Prostate gland (tissue), 2 donors: ENCODE results near the gene UVRAG. TPM values are rescaled to one million over a fixed set of nuclear protein-coding genes. Genes with fewer than 3 reads are reported as not detected.
"Not testable (repeated sequence)": the region's sequence is repeated elsewhere in the genome, so short reads cannot be mapped to it uniquely, and the experiment has no call there.

Source experiments
- DNase-seq: peaks from one replicate; pipeline ENCODE4 v3.0.0-alpha.2; 2019; ENCODE audit warnings: low spot score
- H3K27ac ChIP-seq, 2 donors: fragments of 200-600 bp; sonication (generic); 2 replicates each; pipeline ENCODE4 v1.5.1; 2017 to 2019
- H3K27me3 ChIP-seq: fragments of 200-600 bp; sonication (generic); replicated peaks from 2 replicates; pipeline ENCODE4 v1.5.1; 2019; ENCODE audit not compliant: insufficient read depth
- H3K36me3 ChIP-seq, 2 donors: fragments of 200-600 bp; sonication (generic); 1 replicate in 1 of 2; 2 replicates in 1 of 2; pipeline versions ENCODE4 v1.5.1 to v1.8.1; 2017 to 2019
- H3K4me1 ChIP-seq: fragments of 200-600 bp; sonication (generic); replicated peaks from 2 replicates; pipeline ENCODE4 v1.5.1; 2019
- H3K4me3 ChIP-seq, 2 donors: fragments of 200-600 bp; sonication (generic); 2 replicates each; pipeline ENCODE4 v1.5.1; 2017 to 2019
- H3K9me3 ChIP-seq: fragments of 200-600 bp; sonication (generic); 2 replicates; pipeline ENCODE4 v1.5.1; 2017
- POLR2A ChIP-seq: fragments of 450-650 bp; IDR thresholded peaks from one replicate; pipeline ENCODE4 v1.6.1; 2016; ENCODE audit warnings: antibody characterized with exemption, mild to moderate bottlenecking
- POLR2AphosphoS5 ChIP-seq: sonication (generic); formaldehyde crosslinking; IDR thresholded peaks from one replicate; pipeline ENCODE4 v1.6.1; 2017; ENCODE audit warnings: antibody characterized with exemption
- WGBS: methylation state at CpG from one replicate; pipeline ENCODE4 v1.1.5; 2018; 5-methylcytosine and 5-hydroxymethylcytosine counted together
- intact Hi-C: fragments of 100-400 bp; cut with DNase I; formaldehyde crosslinking; loops from one replicate; pipeline ENCODE4 v1.14.2; 2022
- total RNA-seq, 2 donors: library from RNA; depleted of rRNA; stranded (reverse); fragments of >200 nt; gene quantifications; one replicate each; pipeline ENCODE4 v1.1.0, GENCODE V29; 2016
- TF ChIP-seq, protein P1 (sequence below), 4 experiments: fragments of 200-600 bp in 2 of 4; fragments of 450-650 bp in 2 of 4; sonication (generic) in 2 of 4; IDR thresholded peaks; 1 replicate in 3 of 4; 2 replicates in 1 of 4; pipeline ENCODE4 v1.5.1; 2016 to 2019; ENCODE audit warnings: antibody characterized with exemption in 4 of 4, mild to moderate bottlenecking in 2 of 4, moderate library complexity in 2 of 4

The UVRAG gene
- total RNA-seq, 2 donors from 2014 or later: 13.9 to 25.2 TPM

GRCh38 chr11:75852406-75853017, 37.5 kb downstream of the UVRAG start:
- H3K4me3 ChIP-seq: no peak overlapping the region
- DNase-seq: no peak
- no peaks in the 10 kb centered on the region for H3K27me3 ChIP-seq
- peaks cover 4% of the 10 kb centered on the region for H3K4me1 ChIP-seq
- intact Hi-C loops: no loop called here
- WGBS: 56% methylated on average over 5 of the region's 5 CpGs
- no peak overlapping the region for H3K27ac ChIP-seq
- no peak for TF ChIP-seq POLR2AphosphoS5
- TF ChIP-seq POLR2A: no peak
- TF ChIP-seq, protein P1, sequence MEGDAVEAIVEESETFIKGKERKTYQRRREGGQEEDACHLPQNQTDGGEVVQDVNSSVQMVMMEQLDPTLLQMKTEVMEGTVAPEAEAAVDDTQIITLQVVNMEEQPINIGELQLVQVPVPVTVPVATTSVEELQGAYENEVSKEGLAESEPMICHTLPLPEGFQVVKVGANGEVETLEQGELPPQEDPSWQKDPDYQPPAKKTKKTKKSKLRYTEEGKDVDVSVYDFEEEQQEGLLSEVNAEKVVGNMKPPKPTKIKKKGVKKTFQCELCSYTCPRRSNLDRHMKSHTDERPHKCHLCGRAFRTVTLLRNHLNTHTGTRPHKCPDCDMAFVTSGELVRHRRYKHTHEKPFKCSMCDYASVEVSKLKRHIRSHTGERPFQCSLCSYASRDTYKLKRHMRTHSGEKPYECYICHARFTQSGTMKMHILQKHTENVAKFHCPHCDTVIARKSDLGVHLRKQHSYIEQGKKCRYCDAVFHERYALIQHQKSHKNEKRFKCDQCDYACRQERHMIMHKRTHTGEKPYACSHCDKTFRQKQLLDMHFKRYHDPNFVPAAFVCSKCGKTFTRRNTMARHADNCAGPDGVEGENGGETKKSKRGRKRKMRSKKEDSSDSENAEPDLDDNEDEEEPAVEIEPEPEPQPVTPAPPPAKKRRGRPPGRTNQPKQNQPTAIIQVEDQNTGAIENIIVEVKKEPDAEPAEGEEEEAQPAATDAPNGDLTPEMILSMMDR (IDR thresholded peaks at IDR 0.05): no peak
- H3K36me3 ChIP-seq: no peaks in the 10 kb centered on the region
- H3K9me3 ChIP-seq: no peaks in the 10 kb centered on the region

- intact Hi-C loops, H3K4me1 ChIP-seq, H3K4me3 ChIP-seq, H3K36me3 ChIP-seq, H3K27ac ChIP-seq, H3K9me3 ChIP-seq, DNase-seq, H3K27me3 ChIP-seq: not testable (repeated sequence)
- WGBS: 96% methylated on average over 4 of the region's 4 CpGs
Observed at GRCh38 chr11:75853563-75853962, 38.6 kb downstream of the UVRAG start.

DNA sequence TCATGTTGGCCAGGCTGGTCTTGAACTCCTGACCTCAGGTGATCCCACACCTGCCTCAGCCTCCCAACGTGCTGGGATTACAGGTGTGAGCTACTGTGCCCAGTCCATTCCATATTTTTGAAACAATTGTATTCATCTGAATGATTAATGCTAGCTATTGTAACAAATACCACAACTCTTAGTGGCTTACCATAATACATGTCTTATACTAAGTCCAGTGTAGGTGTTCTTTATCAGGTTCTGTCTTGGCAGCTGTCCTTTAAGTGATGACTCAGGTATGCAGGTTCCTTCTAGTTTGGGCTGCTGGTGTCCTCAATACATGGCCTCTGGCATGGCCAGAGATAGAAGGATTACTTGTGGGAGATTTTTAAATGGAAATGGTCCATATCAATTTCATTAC, 39.0 kb downstream of the UVRAG start:
- no peaks in the 10 kb centered on the region for H3K27me3 ChIP-seq
- intact Hi-C loops: no loop called here
- 100% methylated on average over 1 of the region's 1 CpG for WGBS
- H3K4me1 ChIP-seq: peaks cover 4% of the 10 kb centered on the region
- H3K27ac ChIP-seq: no peak overlapping the region
- no peak for DNase-seq
- H3K4me3 ChIP-seq: no peak overlapping the region
- no peaks in the 10 kb centered on the region for H3K9me3 ChIP-seq
- no peak for TF ChIP-seq POLR2AphosphoS5
- H3K36me3 ChIP-seq: no peaks in the 10 kb centered on the region

- Histone ChIP-seq H3K27me3 (no peaks in the 10 kb centered on the region), H3K9me3 (no peaks in the 10 kb centered on the region), H3K4me1 (peaks cover 4% of the 10 kb centered on the region), H3K4me3 (no peak overlapping the region), H3K27ac (no peak overlapping the region), H3K36me3 (no peaks in the 10 kb centered on the region)
- WGBS: 97% methylated on average over 6 of the region's 6 CpGs
- intact Hi-C loops: no loop called here
- DNase-seq: no peak
- TF ChIP-seq POLR2A: no peak
- no peak for TF ChIP-seq POLR2AphosphoS5
- TF ChIP-seq, protein P1 (IDR thresholded peaks at IDR 0.05): no peak
Observed at GRCh38 chr11:75855206-75855605, 40.2 kb downstream of the UVRAG start.

- Histone ChIP-seq H3K27me3 (no peaks in the 10 kb centered on the region), H3K36me3 (no peaks in the 10 kb centered on the region), H3K9me3 (no peaks in the 10 kb centered on the region), H3K4me3 (no peak overlapping the region), H3K27ac (no peak overlapping the region), H3K4me1 (no peaks in the 10 kb centered on the region)
- intact Hi-C loops: no loop called here
- no peak for DNase-seq
- TF ChIP-seq POLR2AphosphoS5 (peak; percentile 49), POLR2A (no peak)
- 59% methylated on average over 3 of the region's 3 CpGs for WGBS
Observed at GRCh38 chr11:75856912-75857311, 41.9 kb downstream of the UVRAG start.

- Histone ChIP-seq H3K36me3 (no peaks in the 10 kb centered on the region), H3K27ac (no peak overlapping the region), H3K27me3 (no peaks in the 10 kb centered on the region), H3K4me1 (no peaks in the 10 kb centered on the region), H3K9me3 (no peaks in the 10 kb centered on the region), H3K4me3 (no peak overlapping the region)
- intact Hi-C loops: no loop called here
- no peak for TF ChIP-seq POLR2A
- TF ChIP-seq POLR2AphosphoS5: no peak
- TF ChIP-seq, protein P1 (IDR thresholded peaks at IDR 0.05): no peak
- DNase-seq: no peak
Observed at GRCh38 chr11:75858042-75858441, 43.0 kb downstream of the UVRAG start.
